Hepatocyte (in vitro differentiated cells): ENCODE data around the gene SPNS2. TPM values are rescaled to one million over a fixed set of nuclear protein-coding genes. Genes with fewer than 3 reads are reported as not detected.

ENCODE experiments used
- DNase-seq: peaks from one replicate; pipeline ENCODE4 v3.0.0-alpha.2; 2016; ENCODE audit warnings: low spot score
- H2AFZ ChIP-seq: fragments of 200-600 bp; sonication (generic); 2 replicates; pipeline ENCODE4 v1.6.0; 2016; ENCODE audit warnings: antibody characterized with exemption, mild to moderate bottlenecking
- H3K27ac ChIP-seq: fragments of 200-600 bp; sonication (generic); 2 replicates; pipeline ENCODE4 v1.5.1; 2016; ENCODE audit warnings: mild to moderate bottlenecking
- H3K27me3 ChIP-seq: fragments of 200-600 bp; sonication (generic); 2 replicates; pipeline ENCODE4 v1.6.1; 2016
- H3K36me3 ChIP-seq: fragments of 200-600 bp; sonication (generic); replicated peaks from 2 replicates; pipeline ENCODE4 v1.5.1; 2016; ENCODE audit warnings: low read depth; ENCODE audit not compliant: insufficient read depth
- H3K4me1 ChIP-seq: fragments of 200-600 bp; sonication (generic); 2 replicates; pipeline ENCODE4 v1.5.1; 2016; ENCODE audit warnings: mild to moderate bottlenecking, moderate library complexity; ENCODE audit not compliant: insufficient read depth
- H3K4me2 ChIP-seq: fragments of 200-600 bp; sonication (generic); 2 replicates; pipeline ENCODE4 v1.6.0; 2016
- H3K4me3 ChIP-seq: fragments of 200-600 bp; sonication (generic); 2 replicates; pipeline ENCODE4 v1.5.1; 2016; ENCODE audit warnings: mild to moderate bottlenecking
- H3K79me2 ChIP-seq: fragments of 200-600 bp; sonication (generic); 2 replicates; pipeline ENCODE4 v1.6.0; 2017; ENCODE audit warnings: mild to moderate bottlenecking
- H3K9me2 ChIP-seq: fragments of 200-600 bp; sonication (generic); replicated peaks from 2 replicates; pipeline ENCODE4 v1.6.0; 2017; ENCODE audit warnings: mild to moderate bottlenecking; ENCODE audit not compliant: insufficient read depth
- H3K9me3 ChIP-seq: fragments of 200-600 bp; sonication (generic); 2 replicates; pipeline ENCODE4 v1.5.1; 2016; ENCODE audit warnings: low read depth, mild to moderate bottlenecking
- H4K20me1 ChIP-seq: fragments of 200-600 bp; sonication (generic); 2 replicates; pipeline ENCODE4 v1.6.0; 2016; ENCODE audit warnings: mild to moderate bottlenecking; ENCODE audit not compliant: insufficient read depth, poor library complexity, severe bottlenecking
- EZH2 ChIP-seq: fragments of 200-600 bp; sonication (generic); IDR thresholded peaks from 2 replicates; pipeline ENCODE4 v1.6.1; 2016; ENCODE audit warnings: antibody characterized with exemption, mild to moderate bottlenecking, borderline replicate concordance
- EZH2phosphoT487 ChIP-seq: fragments of 200-600 bp; sonication (generic); IDR thresholded peaks from one replicate; pipeline ENCODE4 v1.6.1; 2018; ENCODE audit warnings: antibody characterized with exemption, mild to moderate bottlenecking, low read depth, moderate library complexity; ENCODE audit not compliant: unreplicated experiment, severe bottlenecking
- WGBS: methylation state at CpG from one replicate; pipeline ENCODE4 v1.1.6; 2016; ENCODE audit warnings: low lambda C conversion rate; ENCODE audit errors: missing lambda C conversion rate; 5-methylcytosine and 5-hydroxymethylcytosine counted together
- polyA plus RNA-seq: library from polyadenylated mRNA; unstranded; fragments of >200 nt; fragmentation: Nextera tagmentation; extraction: Ambion mirVana; gene quantifications from 2 replicates; pipeline ENCODE4 v1.2.1, GENCODE V29; 2016
- total RNA-seq: library from RNA; depleted of rRNA; stranded (reverse); fragments of >200 nt; gene quantifications from 2 replicates; pipeline ENCODE4 v1.2.3, GENCODE V29; 2014
- TF ChIP-seq, protein P1 (sequence below): fragments of 200-600 bp; sonication (generic); IDR thresholded peaks from 2 replicates; pipeline ENCODE4 v1.5.1; 2016; ENCODE audit warnings: antibody characterized with exemption, mild to moderate bottlenecking; ENCODE audit not compliant: poor library complexity

The SPNS2 gene
- total and polyA plus RNA-seq, 2 experiments from 2014 or later: 5.6 to 10.3 TPM

- Histone ChIP-seq H3K9me2 (no peaks in the 10 kb centered on the region), H3K9me3 (no peaks in the 10 kb centered on the region), H3K79me2 (peaks cover 5% of the 10 kb centered on the region), H4K20me1 (no peaks in the 10 kb centered on the region), H3K36me3 (no peaks in the 10 kb centered on the region), H3K4me1 (peaks cover 5% of the 10 kb centered on the region), H3K27ac (no peak overlapping the region), H2AFZ (no peak overlapping the region), H3K27me3 (no peaks in the 10 kb centered on the region), H3K4me3 (no peak overlapping the region), H3K4me2 (no peak overlapping the region)
- DNase-seq: no peak
- 98% methylated on average over 5 of the region's 5 CpGs for WGBS
- no peak for TF ChIP-seq EZH2
Measured at GRCh38 chr17:4559966-4560365, 61.3 kb downstream of the SPNS2 start.

DNA sequence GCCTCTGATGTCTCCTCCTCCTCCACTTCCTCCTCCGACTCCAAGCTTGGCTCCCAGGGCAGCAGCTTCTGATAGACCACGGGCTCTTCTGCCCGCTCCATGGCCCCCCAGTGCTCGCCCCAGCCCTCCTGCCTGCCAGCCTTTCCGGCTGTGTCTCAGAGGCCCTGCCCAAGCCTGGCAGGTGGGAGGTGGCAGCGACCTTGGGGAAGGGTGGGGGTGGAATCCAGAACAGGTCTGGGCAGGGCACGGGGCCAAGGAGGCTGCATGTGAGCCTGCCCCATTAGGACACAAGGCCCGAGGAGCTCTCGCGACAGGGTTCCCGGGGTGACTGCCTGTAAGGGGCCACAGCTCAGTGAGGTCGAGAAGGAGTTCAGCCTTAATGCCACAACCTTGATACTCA lies 61.7 kb downstream of the SPNS2 start, which contains the start of gene GGT6:
TSS of gene GGT6 (minus strand) at position 157 of the 400 bp plus-strand sequence. CDS start at position 101, 56 bp downstream.
- Histone ChIP-seq H4K20me1 (no peaks in the 10 kb centered on the region), H3K9me2 (no peaks in the 10 kb centered on the region), H3K36me3 (no peaks in the 10 kb centered on the region), H3K4me3 (no peak within 1 kb of the TSS), H3K79me2 (peaks cover 4% of the 10 kb centered on the region), H3K9me3 (no peaks in the 10 kb centered on the region), H2AFZ (no peak within 1 kb of the TSS), H3K4me2 (no peak within 1 kb of the TSS), H3K27ac (no peak within 1 kb of the TSS), H3K4me1 (peaks cover 5% of the 10 kb centered on the region), H3K27me3 (no peaks in the 10 kb centered on the region)
- WGBS: 88% methylated on average over 10 of the region's 12 CpGs
- no peak for TF ChIP-seq EZH2phosphoT487
- TF ChIP-seq, protein P1, sequence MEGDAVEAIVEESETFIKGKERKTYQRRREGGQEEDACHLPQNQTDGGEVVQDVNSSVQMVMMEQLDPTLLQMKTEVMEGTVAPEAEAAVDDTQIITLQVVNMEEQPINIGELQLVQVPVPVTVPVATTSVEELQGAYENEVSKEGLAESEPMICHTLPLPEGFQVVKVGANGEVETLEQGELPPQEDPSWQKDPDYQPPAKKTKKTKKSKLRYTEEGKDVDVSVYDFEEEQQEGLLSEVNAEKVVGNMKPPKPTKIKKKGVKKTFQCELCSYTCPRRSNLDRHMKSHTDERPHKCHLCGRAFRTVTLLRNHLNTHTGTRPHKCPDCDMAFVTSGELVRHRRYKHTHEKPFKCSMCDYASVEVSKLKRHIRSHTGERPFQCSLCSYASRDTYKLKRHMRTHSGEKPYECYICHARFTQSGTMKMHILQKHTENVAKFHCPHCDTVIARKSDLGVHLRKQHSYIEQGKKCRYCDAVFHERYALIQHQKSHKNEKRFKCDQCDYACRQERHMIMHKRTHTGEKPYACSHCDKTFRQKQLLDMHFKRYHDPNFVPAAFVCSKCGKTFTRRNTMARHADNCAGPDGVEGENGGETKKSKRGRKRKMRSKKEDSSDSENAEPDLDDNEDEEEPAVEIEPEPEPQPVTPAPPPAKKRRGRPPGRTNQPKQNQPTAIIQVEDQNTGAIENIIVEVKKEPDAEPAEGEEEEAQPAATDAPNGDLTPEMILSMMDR: no peak
- TF ChIP-seq EZH2: no peak
- DNase-seq: no peak

GRCh38 chr17:4560837-4561256 lies 62.2 kb downstream of the SPNS2 start:
- Histone ChIP-seq H3K9me2 (no peaks in the 10 kb centered on the region), H3K27ac (no peak overlapping the region), H3K4me2 (no peak overlapping the region), H2AFZ (no peak overlapping the region), H3K9me3 (no peaks in the 10 kb centered on the region), H3K4me1 (peaks cover 3% of the 10 kb centered on the region), H3K4me3 (no peak overlapping the region), H3K79me2 (peaks cover 1% of the 10 kb centered on the region), H4K20me1 (no peaks in the 10 kb centered on the region), H3K36me3 (no peaks in the 10 kb centered on the region), H3K27me3 (no peaks in the 10 kb centered on the region)
- WGBS: 61% methylated on average over 11 of the region's 11 CpGs
- TF ChIP-seq EZH2phosphoT487 (no peak), EZH2 (no peak)
- TF ChIP-seq, protein P1: no peak
- no peak for DNase-seq

GRCh38 chr17:4562015-4562969 lies 63.6 kb downstream of the SPNS2 start:
- TF ChIP-seq EZH2phosphoT487: no peak
- TF ChIP-seq EZH2: no peak
- TF ChIP-seq, protein P1: no peak

More at GRCh38 chr17:4562015-4562969, 63.6 kb downstream of the SPNS2 start:
- Histone ChIP-seq H3K4me2 (no peak overlapping the region), H4K20me1 (no peaks in the 10 kb centered on the region), H3K27me3 (no peaks in the 10 kb centered on the region), H2AFZ (no peak overlapping the region), H3K9me2 (no peaks in the 10 kb centered on the region), H3K9me3 (no peaks in the 10 kb centered on the region), H3K4me1 (peaks cover 4% of the 10 kb centered on the region), H3K4me3 (no peak overlapping the region), H3K27ac (no peak overlapping the region), H3K79me2 (no peaks in the 10 kb centered on the region), H3K36me3 (no peaks in the 10 kb centered on the region)
- DNase-seq: no peak
- WGBS: 76% methylated on average over 8 of the region's 8 CpGs
